Transverse colon (tissue), 4 donors: Measurements from ENCODE around the gene ANKS1B. TPM values are rescaled to one million over a fixed set of nuclear protein-coding genes. Genes with fewer than 3 reads are reported as not detected.

ENCODE experiments used
- DNase-seq: peaks from one replicate; pipeline ENCODE4 v3.0.0-alpha.2; 2019
- H3K27ac ChIP-seq, 4 donors: fragments of 200-600 bp; sonication (generic); 2 replicates each; pipeline ENCODE4 v1.5.1; 2016 to 2018; ENCODE audit warnings: inconsistent platforms in 4 of 4
- H3K27me3 ChIP-seq: fragments of 200-600 bp; sonication (generic); 2 replicates; pipeline ENCODE4 v1.5.1; 2017; ENCODE audit warnings: inconsistent platforms
- H3K36me3 ChIP-seq, 4 donors: fragments of 200-600 bp; sonication (generic); 2 replicates each; pipeline ENCODE4 v1.5.1; 2017 to 2019; ENCODE audit warnings: inconsistent platforms in 4 of 4
- H3K4me1 ChIP-seq, 4 donors: fragments of 200-600 bp; sonication (generic); 2 replicates each; pipeline ENCODE4 v1.5.1; 2017 to 2020; ENCODE audit warnings: inconsistent platforms in 4 of 4
- H3K4me3 ChIP-seq, 4 donors: fragments of 200-600 bp; sonication (generic); 1 replicate in 1 of 4; 2 replicates in 3 of 4; pipeline versions ENCODE4 v1.5.1 to v1.6.1; 2017 to 2019; ENCODE audit warnings: inconsistent platforms in 4 of 4
- H3K9me3 ChIP-seq, 2 donors: fragments of 200-600 bp; sonication (generic); 2 replicates each; pipeline ENCODE4 v1.5.1; 2017 to 2019; ENCODE audit warnings: inconsistent platforms in 2 of 2
- CTCF ChIP-seq, 5 experiments: fragments of 200-600 bp in 3 of 5; fragments of 450-650 bp in 2 of 5; sonication (generic) in 3 of 5; IDR thresholded peaks; 1 replicate in 2 of 5; 2 replicates in 3 of 5; pipeline ENCODE4 v1.5.1; 2016 to 2017; ENCODE audit warnings: antibody characterized with exemption in 5 of 5, inconsistent platforms in 3 of 5, mild to moderate bottlenecking in 2 of 5, moderate library complexity in 1 of 5
- EP300 ChIP-seq: sonication (generic); formaldehyde crosslinking; IDR thresholded peaks from one replicate; pipeline ENCODE4 v1.6.1; 2017; ENCODE audit warnings: antibody characterized with exemption, low read depth
- POLR2A ChIP-seq: fragments of 450-650 bp; IDR thresholded peaks from one replicate; pipeline ENCODE4 v1.6.1; 2016; ENCODE audit warnings: antibody characterized with exemption, mild to moderate bottlenecking, moderate library complexity
- POLR2AphosphoS5 ChIP-seq, 3 donors: sonication (generic); formaldehyde crosslinking; IDR thresholded peaks; one replicate each; pipeline ENCODE4 v1.6.1; 2016; ENCODE audit warnings: antibody characterized with exemption in 3 of 3
- WGBS, 2 donors: methylation state at CpG; one replicate each; pipeline ENCODE4 v1.1.5; 2018; ENCODE audit warnings: low coverage in 1 of 2; 5-methylcytosine and 5-hydroxymethylcytosine counted together
- in situ Hi-C, 4 donors: fragments of 200-750 bp; cut with MboI; loops; one replicate each; pipeline versions ENCODE4 v1.15.0 to v1.15.1; 2017; ENCODE audit warnings: low sequenced_read_pairs in 3 of 4, low pct_ligation_motif_present in 1 of 4, low pct_unique_long_range_greater_than_20kb in 1 of 4
- intact Hi-C: fragments of 100-400 bp; cut with DNase I; formaldehyde crosslinking; loops from one replicate; pipeline ENCODE4 v1.15.1; 2023; ENCODE audit warnings: low total_unique reads
- total RNA-seq, 4 donors: library from RNA; depleted of rRNA; stranded (reverse); fragments of >200 nt; gene quantifications; one replicate each; pipeline ENCODE4 v1.1.0, GENCODE V29; 2016

ANKS1B gene
- total RNA-seq, 4 donors from 2014 or later: 1.4 to 6.4 (median 3.5) TPM; not detected in 1

GRCh38 chr12:99479149-99479548 lies 505.6 kb downstream of the ANKS1B start:
- DNase-seq: no peak
- Histone ChIP-seq H3K9me3 (no peaks in the 10 kb centered on the region), H3K4me3 (no peak overlapping the region), H3K4me1 (no peaks in the 10 kb centered on the region), H3K36me3 (no peaks in the 10 kb centered on the region), H3K27me3 (no peaks in the 10 kb centered on the region), H3K27ac (no peak overlapping the region)
- intact Hi-C loops (no loop called here), in situ Hi-C loops (no loop called here)
- no peak for TF ChIP-seq EP300
- no peak for TF ChIP-seq POLR2A
- no peak for TF ChIP-seq CTCF (IDR thresholded peaks at IDR 0.05)
- TF ChIP-seq POLR2AphosphoS5 (IDR thresholded peaks at IDR 0.05): no peak

- Histone ChIP-seq H3K9me3 (no peaks in the 10 kb centered on the region), H3K36me3 (no peaks in the 10 kb centered on the region), H3K27me3 (no peaks in the 10 kb centered on the region), H3K4me1 (no peaks in the 10 kb centered on the region), H3K4me3 (no peak overlapping the region), H3K27ac (no peak overlapping the region)
- no peak for DNase-seq
- intact Hi-C loops (no loop called here), in situ Hi-C loops (no loop called here)
- TF ChIP-seq POLR2AphosphoS5 (IDR thresholded peaks at IDR 0.05) (no peak), POLR2A (no peak), EP300 (no peak), CTCF (IDR thresholded peaks at IDR 0.05) (no peak)
- 73 to 100% methylated on average over 1 to 2 of the region's 2 CpGs for WGBS, 2 donors
Observed at GRCh38 chr12:99476956-99477355, 507.8 kb downstream of the ANKS1B start.

GRCh38 chr12:99455350-99456035 lies 529.2 kb downstream of the ANKS1B start:
- DNase-seq: no peak
- peaks cover 11 to 17% of the 10 kb centered on the region in 2 donors for H3K9me3 ChIP-seq
- no peaks in the 10 kb centered on the region for H3K4me1 ChIP-seq
- 64% methylated on average over 4 of the region's 4 CpGs; no CpG with 5 or more reads in 1 of the 2 donors for WGBS, 2 donors
- no peaks in the 10 kb centered on the region for H3K27me3 ChIP-seq
- in situ Hi-C loops: no loop called here
- no peaks in the 10 kb centered on the region for H3K36me3 ChIP-seq
- TF ChIP-seq POLR2AphosphoS5 (IDR thresholded peaks at IDR 0.05): no peak
- no peak for TF ChIP-seq POLR2A
- no peak for TF ChIP-seq CTCF (IDR thresholded peaks at IDR 0.05)
- no peak overlapping the region for H3K4me3 ChIP-seq
- intact Hi-C loops: no loop called here
- H3K27ac ChIP-seq: no peak overlapping the region

GRCh38 chr12:99454539-99455172 lies 530.1 kb downstream of the ANKS1B start:
- WGBS, 2 donors: 66 to 91% methylated on average over 2 of the region's 2 CpGs
- in situ Hi-C loops: no loop called here

More at GRCh38 chr12:99454539-99455172, 530.1 kb downstream of the ANKS1B start:
- Histone ChIP-seq H3K9me3 (peaks cover 7 to 13% of the 10 kb centered on the region in 2 donors), H3K27ac (no peak overlapping the region), H3K27me3 (no peaks in the 10 kb centered on the region), H3K4me1 (no peaks in the 10 kb centered on the region), H3K4me3 (no peak overlapping the region), H3K36me3 (no peaks in the 10 kb centered on the region)
- intact Hi-C loops: no loop called here
- no peak for TF ChIP-seq CTCF (IDR thresholded peaks at IDR 0.05)
- no peak for TF ChIP-seq POLR2AphosphoS5 (IDR thresholded peaks at IDR 0.05)
- TF ChIP-seq EP300: no peak
- TF ChIP-seq POLR2A: no peak
- no peak for DNase-seq
